GM21390 (cell line): ENCODE data around the gene GABRB1.

ENCODE experiments used
- ATAC-seq: cut with Tn5 transposase; IDR thresholded peaks from one replicate; pipeline ENCODE4 v1.9.1; 2021; ENCODE audit not compliant: unreplicated experiment

Gene GABRB1

GRCh38 chr4:47207555-47207954 lies 176.2 kb downstream of the GABRB1 start:
- ATAC-seq = no peak

GRCh38 chr4:47209833-47210232 lies 178.5 kb downstream of the GABRB1 start:
- no peak for ATAC-seq

DNA sequence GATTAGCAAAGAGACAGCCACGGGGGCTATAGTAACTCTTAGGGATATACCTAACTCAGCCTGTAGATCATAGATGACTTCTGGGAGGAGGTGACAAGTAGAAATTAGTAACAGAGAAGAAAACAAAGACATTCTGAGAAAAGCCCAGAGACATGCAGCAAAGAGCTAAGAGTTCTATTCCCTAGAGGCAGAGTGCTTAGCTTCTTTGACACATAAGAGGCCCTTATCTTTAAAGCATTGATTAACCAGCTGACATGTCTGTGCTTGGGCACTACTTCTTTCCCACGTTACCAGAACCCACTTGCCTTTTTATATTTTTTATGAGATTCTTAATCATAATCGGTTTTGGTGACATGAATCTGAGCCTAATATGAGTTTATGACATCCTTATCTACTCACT lies 179.5 kb downstream of the GABRB1 start:
- no peak for ATAC-seq

DNA sequence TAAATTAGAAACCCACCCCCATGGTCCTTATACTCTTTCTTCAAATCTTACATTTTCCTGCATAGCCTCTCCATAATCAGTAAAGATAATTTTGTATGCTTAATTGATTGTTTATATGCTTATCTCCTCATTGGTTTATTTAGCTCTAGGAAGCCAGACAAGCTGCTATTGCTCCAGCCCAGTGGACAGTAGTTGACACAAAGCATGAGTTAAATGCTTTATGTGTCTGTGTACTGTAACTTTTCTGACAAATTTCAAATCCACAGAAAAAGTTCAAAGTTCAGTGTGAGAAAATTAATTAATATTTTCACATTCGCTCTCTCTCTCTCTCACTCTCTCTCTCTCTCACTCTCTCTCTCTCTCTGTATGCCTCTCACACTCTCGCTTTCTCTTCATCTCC lies 181.7 kb downstream of the GABRB1 start:
- no peak for ATAC-seq

GRCh38 chr4:47213539-47213938 lies 182.2 kb downstream of the GABRB1 start:
- no peak for ATAC-seq

DNA sequence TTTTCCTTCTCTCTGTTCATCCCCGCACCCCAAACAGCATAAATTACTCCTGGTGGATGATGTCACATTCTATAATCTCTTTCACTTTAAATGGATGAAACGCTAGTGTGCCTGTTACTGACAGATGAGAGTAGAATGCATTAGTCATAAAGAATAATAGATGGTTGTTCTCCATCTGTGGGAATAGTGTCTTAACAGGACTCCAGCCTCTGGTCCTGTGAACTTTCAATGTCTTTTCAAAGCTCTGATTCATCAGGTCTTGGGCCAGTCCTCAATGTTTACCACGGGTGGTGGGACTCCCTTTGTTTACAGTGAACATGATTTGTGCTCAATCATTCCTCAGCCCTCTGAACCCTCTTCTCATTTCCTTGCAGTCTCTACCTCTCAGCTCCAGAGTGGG lies 182.6 kb downstream of the GABRB1 start:
- no peak for ATAC-seq

GRCh38 chr4:47215759-47216158 lies 184.4 kb downstream of the GABRB1 start:
- no peak for ATAC-seq

GRCh38 chr4:47217291-47217690 lies 185.9 kb downstream of the GABRB1 start:
- no peak for ATAC-seq

DNA sequence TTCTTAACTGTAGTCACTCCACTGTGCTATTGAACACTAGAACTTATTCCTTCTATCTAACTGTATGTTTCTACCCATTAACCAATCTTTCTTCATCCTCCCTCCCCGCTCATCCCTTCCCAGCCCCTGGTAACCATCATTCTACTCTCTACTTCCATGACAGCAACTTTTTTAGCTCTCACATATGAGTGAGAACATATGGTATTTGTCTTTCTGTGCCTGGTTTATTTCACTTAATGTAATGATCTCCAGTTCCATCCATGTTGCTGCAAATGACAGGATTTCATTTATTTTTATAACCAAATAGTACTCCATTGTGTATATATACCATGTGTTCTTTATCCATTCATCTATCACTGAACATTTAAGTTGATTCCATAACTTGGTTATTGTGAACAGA lies 186.5 kb downstream of the GABRB1 start:
- no peak for ATAC-seq

- no peak for ATAC-seq
These were observed 187.3 kb downstream of the GABRB1 start for GRCh38 chr4:47218631-47219030.

- ATAC-seq = no peak
These were observed 188.2 kb downstream of the GABRB1 start for GRCh38 chr4:47219586-47219985.

DNA sequence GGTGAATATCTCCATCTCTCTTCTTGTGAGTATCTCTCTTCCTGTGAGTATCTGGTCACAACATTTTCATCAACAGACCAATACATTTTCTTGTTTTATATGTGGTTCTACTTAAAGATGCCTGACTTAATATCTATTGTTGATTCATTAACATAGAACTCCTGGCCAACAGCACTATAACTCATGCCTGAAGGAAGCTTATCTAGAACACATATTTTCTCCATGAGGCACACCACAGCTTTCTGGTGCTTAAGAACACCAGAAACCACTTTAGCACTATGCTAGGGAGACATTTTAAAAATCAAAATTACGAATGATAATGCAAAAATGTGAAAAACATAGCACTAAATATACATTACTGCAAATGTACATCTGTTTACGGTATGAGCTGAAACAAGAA lies 190.4 kb downstream of the GABRB1 start:
- no peak for ATAC-seq

GRCh38 chr4:47222276-47222675 lies 190.9 kb downstream of the GABRB1 start:
- no peak for ATAC-seq

GRCh38 chr4:47224361-47224760 lies 193.0 kb downstream of the GABRB1 start:
- ATAC-seq = no peak

DNA sequence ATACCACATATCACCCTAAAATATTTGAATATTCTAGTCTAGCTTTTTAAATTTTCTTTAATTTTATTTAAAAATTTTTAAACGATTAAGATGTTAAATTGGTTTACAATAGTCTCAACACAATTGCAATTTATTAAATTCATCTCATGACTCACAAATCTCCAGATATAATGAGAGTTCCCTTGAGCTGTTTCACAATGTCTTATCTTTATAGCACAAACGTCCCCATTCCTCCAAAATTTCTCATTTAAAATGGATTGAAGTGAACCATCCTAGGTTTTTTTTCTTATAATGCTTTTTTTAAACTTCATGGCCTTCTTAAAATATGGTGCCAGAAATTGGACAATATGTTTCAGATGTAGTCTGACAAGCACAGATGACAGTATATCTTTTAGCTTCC lies 204.4 kb downstream of the GABRB1 start:
- no peak for ATAC-seq

GRCh38 chr4:47238667-47239066 lies 207.3 kb downstream of the GABRB1 start:
- ATAC-seq = no peak

DNA sequence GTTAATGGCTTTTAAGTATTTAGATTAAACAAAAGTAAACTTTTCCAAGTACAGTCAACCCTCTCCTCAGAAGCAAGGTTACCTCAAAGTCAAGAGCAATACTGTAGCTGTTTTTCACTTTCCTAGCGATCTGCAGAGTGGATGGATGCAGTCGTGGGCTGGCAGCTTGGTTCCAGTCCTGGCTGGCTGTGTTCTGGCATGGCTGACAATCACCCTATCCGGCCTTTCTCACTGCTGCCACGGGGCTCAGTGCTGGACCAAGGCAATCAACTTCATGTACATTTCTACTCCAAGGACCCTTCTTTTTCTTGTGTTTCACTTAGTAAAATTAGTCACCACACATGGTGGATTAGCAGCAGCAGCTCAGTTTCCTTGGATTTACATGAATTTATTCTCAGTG lies 208.3 kb downstream of the GABRB1 start:
- ATAC-seq = no peak

DNA sequence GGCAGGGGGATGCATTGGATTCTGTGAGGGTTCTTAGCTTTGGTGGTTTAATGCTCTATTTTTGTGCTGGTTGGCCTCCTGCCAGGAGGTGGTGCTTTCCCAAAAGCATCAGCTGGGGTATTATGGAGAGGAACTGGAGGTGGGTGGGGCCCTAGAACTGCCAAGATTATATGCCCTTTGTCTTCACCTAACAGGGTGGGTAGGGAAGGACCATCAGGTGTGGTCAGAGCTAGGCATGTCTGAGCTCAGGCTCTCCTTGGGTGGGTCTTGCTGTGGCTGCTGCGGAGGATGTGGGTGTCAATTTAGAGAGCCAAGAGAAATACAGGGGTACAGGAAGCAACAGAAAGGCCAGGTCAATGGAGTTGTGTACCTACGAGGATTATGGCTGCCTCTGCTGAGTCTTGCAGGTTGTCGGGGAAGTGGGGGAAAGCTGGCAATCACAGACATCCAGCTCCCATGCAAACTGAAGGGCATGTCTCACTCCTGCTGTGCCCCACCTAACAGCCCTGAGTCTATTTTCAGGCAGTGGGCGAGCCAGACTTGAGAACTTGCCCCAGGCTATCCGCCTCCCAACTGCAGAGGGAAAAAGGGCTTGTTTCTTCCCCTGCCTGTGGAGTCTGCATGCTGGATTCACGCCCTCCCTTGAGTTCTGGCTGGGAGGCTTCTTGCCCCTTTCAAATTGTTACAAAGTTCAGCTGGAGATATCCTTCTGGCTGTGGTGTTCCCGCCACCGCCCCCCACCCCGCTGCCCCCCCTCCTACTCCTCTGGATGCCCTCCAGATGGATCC lies 220.2 kb downstream of the GABRB1 start:
- no peak for ATAC-seq

DNA sequence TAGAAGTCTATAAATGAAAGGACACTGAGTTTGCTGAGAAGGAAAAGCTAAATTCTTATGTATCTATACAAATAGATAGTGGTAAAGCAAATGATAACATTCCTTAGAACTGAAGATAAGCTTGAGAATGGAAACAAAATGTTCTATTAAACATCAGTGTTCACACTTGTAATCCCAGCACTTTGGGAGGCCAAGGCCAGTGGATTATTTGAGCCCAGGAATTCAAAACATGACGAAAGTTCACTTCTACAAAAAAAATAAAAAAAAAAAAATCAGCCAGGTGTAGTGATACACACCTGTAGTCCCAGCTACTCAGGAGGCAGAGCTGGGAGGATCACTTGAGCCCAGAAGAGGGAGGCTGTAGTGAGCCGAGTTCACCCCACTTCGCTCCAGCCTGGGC lies 232.4 kb downstream of the GABRB1 start:
- ATAC-seq = no peak

GRCh38 chr4:47270201-47270888 lies 239.0 kb downstream of the GABRB1 start:
- no peak for ATAC-seq

- no peak for ATAC-seq
These were observed 239.9 kb downstream of the GABRB1 start for GRCh38 chr4:47271291-47271690.

DNA sequence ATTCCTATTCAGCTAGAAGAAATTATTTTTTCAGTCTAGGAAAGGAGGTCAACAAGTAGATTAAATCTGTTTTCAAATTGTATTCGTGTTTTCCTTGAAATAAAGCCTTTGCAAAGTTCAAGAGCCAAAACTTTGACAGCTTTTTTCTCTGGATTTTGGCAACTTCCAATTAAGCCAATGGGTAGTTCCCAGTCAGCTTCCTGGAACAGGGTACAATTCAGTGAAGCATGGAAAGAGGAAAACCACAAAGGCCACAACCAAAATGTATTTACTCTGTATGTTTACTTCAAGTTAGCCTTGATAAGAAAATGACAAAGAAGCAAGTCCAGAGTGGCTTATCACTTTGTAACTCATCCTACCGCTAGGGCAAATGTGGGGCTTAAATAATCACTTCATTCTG lies 243.5 kb downstream of the GABRB1 start:
- ATAC-seq = no peak

DNA sequence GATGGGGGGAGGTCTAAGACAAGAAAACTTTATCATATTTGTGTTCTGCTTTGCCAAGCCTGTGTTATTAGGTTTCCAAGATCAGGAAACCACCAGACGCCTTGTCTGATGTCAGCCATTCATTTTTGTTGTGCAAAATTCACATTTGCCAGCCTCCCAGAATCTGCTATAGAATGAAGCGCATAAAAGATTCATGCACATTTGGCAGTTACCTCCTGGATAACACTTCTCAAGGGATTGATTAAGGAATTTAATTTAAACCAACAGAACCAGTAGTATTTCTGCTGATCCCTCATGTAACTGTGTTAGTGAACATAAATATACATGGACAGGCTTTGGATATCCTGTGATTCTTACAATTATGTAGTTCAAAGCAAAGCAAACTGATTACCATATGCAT lies 244.2 kb downstream of the GABRB1 start:
- no peak for ATAC-seq
